Right forelimb (tissue), 1 donor: ENCODE data around the gene GNPDA2.
A peak's percentile ranks its signal among the peaks of the same experiment; 100 is the strongest.

Experiments used
- DNase-seq: peaks from one replicate; pipeline ENCODE4 v3.0.0-alpha.2; 2018

Gene GNPDA2

DNA sequence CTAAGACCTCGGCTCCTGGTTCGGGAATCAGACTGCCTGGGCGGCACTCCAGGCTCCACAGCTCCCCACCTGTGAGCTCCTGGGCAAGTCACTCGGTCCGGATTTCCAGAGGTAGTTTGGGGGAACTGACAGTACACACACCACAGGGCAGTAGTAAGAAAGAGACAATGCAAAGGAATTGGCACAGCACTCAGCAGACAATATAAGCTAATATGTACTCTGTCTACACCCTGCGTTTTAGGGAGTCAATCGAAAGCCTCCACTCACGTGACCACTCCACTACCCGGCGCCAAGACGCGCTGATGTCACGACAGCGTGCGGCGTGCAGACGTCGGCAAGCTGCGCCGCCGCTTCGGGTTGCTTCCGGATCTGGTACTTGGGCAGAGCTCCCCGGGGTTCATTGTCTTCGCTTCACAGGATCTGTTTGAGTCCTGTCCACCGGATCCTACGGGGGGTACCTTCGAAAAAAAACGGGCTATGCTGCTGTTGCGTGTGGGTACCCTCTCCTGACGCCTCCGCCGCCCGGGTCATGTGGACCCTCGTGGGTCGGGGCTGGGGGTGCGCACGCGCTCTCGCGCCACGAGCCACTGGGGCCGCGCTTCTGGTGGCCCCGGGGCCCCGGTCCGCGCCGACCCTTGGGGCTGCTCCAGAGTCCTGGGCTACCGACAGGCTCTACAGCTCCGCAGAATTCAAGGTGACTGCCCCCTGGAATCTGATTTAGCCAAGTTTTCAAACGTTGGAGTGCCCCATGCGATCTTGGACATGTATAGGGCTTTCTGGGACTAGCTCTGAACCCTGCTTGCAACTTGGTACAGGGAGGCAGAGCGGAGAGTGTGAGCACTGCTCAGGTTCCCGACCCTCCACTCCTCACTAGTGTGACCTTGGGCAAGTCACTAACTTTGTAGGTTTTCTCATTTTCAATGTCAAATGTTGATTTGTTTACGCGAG, 48.0 kb downstream of the GNPDA2 start, which contains the start of gene GUF1:
GUF1 (plus strand) TSS at position 327 of the 948 bp plus-strand sequence; CDS start at position 530, 203 bp downstream.
- DNase-seq: peak; percentile 94

GRCh38 chr4:44675366-44675765, 51.0 kb downstream of the GNPDA2 start:
- DNase-seq: no peak

DNA sequence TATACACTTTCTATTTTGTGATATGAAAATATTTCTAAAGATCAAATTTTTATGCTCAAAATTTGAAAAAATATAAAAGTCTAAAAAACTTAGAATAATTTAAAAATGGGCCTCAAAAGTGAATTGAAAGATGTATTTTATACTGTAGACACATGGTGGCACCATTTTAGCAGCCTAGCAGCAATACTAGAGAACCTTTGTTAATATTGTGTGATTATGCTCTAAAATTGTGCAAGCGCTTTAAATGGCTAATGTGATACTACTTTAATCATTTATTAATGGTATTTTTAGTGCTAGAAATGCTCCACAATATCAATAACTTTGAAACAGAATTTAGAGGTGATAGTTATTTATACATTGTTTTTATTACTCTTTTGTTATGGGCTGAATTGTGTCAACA, 51.9 kb downstream of the GNPDA2 start:
- DNase-seq: no peak

- no peak for DNase-seq
These were observed 54.7 kb downstream of the GNPDA2 start for GRCh38 chr4:44671636-44672035.

DNA sequence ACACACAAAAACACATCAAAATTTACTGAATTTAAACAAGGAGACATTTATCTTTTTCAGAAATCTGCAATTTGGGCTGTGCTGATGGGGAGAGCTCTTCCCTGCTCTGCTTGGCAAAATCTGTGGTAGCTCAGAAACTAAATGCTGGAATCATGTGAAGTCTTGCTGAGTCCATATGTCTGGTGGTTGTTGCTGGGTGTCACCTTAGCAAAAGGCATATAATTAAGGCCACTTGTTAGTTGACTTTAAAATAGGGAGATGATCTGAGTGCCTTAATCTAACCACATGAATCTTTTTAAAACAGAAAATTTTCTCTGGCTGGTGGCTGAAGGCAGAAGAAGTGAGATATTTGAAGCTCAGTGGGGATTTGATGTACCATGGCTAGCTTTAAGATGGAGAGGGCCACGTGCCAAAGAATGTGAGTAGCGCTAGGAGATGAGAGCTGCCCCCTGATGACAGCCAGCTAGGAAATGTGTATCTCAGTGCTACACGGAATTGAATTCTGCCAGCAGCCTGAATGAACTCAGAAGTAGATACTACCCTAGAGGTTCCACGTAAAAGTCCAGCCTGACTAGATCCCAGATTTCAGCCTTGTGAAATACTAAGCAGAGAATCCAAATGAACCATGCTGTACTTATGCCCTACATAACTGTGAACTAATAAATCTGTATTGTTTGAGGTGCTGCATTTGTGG, 55.7 kb downstream of the GNPDA2 start:
- DNase-seq: no peak

GRCh38 chr4:44668526-44668925, 57.8 kb downstream of the GNPDA2 start:
- no peak for DNase-seq

GRCh38 chr4:44663539-44664263, 62.7 kb downstream of the GNPDA2 start:
- no peak for DNase-seq

- DNase-seq: no peak
These were observed 63.7 kb downstream of the GNPDA2 start for GRCh38 chr4:44662623-44663005.

DNA sequence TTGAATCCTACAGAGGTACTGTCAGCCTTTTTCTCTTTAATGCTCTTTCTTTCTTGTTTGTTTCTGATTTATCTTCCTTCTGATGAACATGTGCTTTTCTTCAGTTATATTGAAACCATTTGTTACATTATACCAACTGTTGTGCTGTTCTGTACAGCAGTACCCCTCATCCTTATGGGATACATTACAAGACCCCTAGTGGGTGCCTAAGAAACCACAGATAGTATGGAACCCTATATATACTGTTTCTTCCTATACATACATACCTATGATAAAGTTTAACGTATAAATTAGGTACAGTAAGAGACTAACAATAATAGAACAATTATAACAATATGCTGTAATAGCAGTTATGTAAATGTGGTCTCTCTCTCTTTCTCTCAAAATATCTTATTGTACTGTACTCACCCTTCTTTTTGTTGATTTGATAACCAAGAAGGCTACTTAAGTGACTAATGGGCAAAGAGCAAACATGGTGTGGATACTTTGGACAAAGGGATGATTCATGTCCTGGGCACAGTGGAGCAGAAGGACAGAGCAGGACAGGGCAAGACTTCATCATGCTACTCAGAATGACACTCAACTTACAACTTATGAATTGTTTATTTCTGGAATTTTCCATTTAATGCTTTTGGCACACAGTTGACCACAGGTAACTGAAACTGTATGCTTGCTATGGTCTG, 64.3 kb downstream of the GNPDA2 start:
- DNase-seq: no peak

DNA sequence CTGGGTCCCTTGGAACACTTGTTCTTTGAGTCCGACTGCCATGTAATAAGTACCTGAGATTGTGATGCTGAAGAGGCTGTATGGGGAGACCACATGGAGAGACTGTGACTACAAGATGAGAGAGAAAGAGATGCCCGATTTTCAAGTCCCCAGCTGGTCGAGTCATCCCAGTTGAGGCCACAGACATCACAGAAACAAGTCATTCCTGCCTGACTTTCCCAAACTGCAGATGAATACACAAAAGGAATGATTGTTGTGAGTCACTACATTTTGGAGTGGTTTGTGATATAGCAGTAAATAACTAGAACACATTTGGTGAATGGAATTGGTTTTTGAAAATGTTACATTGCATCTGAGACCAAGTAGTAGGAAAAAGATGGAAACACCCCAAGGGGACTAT, 66.0 kb downstream of the GNPDA2 start:
- no peak for DNase-seq

- DNase-seq: no peak
These were observed 74.4 kb downstream of the GNPDA2 start for GRCh38 chr4:44652002-44652401.
